Panc1 (cell line): ENCODE data around the gene SEL1L3. TPM values are rescaled to one million over a fixed set of nuclear protein-coding genes. Genes with fewer than 3 reads are reported as not detected.

Experiments
- ATAC-seq: fragments of 200-7000 bp; cut with Tn5 transposase; 2 replicates; pipeline ENCODE4 v1.9.1; 2020; ENCODE audit warnings: mild to moderate bottlenecking, moderate library complexity
- BruUV-seq: library from RNA; stranded (reverse); fragments of 400-500 nt; replicated peaks from 2 replicates; lab custom pipeline; 2021; lab: Mats Ljungman, UMichigan
- CTCF ChIA-PET: fragments of 300-600 bp; sonication (Branson Sonifier 250); formaldehyde crosslinking; loops from one replicate; lab custom pipeline; 2022; ENCODE audit warnings: antibody characterized with exemption; lab: Charles Lee
- POLR2A ChIA-PET: fragments of 300-600 bp; sonication (Branson Sonifier 250); formaldehyde crosslinking; loops from one replicate; lab custom pipeline; 2022; ENCODE audit warnings: antibody characterized with exemption; lab: Charles Lee
- DNase-seq: peaks from one replicate; pipeline ENCODE4 v3.0.0-alpha.2; 2010; ENCODE audit warnings: low read depth, low spot score
- H3K27ac ChIP-seq: 2 replicates; pipeline ENCODE4 v1.5.1; 2011; ENCODE audit warnings: mild to moderate bottlenecking, low read length, inconsistent platforms
- H3K27me3 ChIP-seq: fragments of 200-500 bp; sonication (Bioruptor generic); 2 replicates; pipeline ENCODE4 v1.6.0; 2014; ENCODE audit warnings: low read length, inconsistent platforms; ENCODE audit not compliant: control insufficient read depth, insufficient read depth
- H3K36me3 ChIP-seq: fragments of 200-500 bp; sonication (Bioruptor generic); 2 replicates; pipeline ENCODE4 v1.5.1; 2014; ENCODE audit warnings: inconsistent platforms, mild to moderate bottlenecking, low read length, moderate library complexity; ENCODE audit not compliant: control insufficient read depth, insufficient read depth
- H3K4me1 ChIP-seq: 2 replicates; pipeline ENCODE4 v1.5.1; 2011; ENCODE audit warnings: inconsistent platforms, mild to moderate bottlenecking, low read length, moderate library complexity; ENCODE audit not compliant: control insufficient read depth, insufficient read depth
- H3K4me3 ChIP-seq, 2 experiments: 2 replicates each; pipeline ENCODE4 v1.5.1; 2011 to 2012; ENCODE audit warnings: low read depth in 2 of 2, low read length in 2 of 2, mild to moderate bottlenecking in 2 of 2, inconsistent platforms in 1 of 2, moderate library complexity in 1 of 2
- H3K9me3 ChIP-seq: fragments of 200-500 bp; sonication (Bioruptor generic); 2 replicates; pipeline ENCODE4 v1.5.1; 2014; ENCODE audit warnings: low read depth, mild to moderate bottlenecking, inconsistent platforms, low read length, moderate library complexity; ENCODE audit not compliant: control insufficient read depth, insufficient read depth
- CTCF ChIP-seq: fragments of 450-650 bp; IDR thresholded peaks from 2 replicates; pipeline ENCODE4 v1.5.1; 2017; ENCODE audit warnings: mild to moderate bottlenecking
- POLR2AphosphoS5 ChIP-seq: IDR thresholded peaks from 2 replicates; pipeline ENCODE4 v1.6.1; 2012; ENCODE audit warnings: mild to moderate bottlenecking, low read depth, low read length, moderate library complexity
- SIN3A ChIP-seq: IDR thresholded peaks from 2 replicates; pipeline ENCODE4 v1.6.1; 2012; ENCODE audit warnings: low read depth, mild to moderate bottlenecking, low read length, moderate library complexity, borderline replicate concordance; ENCODE audit not compliant: insufficient read depth
- in situ Hi-C: cut with HindIII; loops from 2 replicates; pipeline ENCODE4 v1.10.0; 2016; ENCODE audit warnings: low sequenced_read_pairs, low pct_unique_long_range_greater_than_20kb
- intact Hi-C: fragments of 100-400 bp; cut with micrococcal nuclease; formaldehyde crosslinking; loops from one replicate; pipeline ENCODE4 v1.10.0; 2022; ENCODE audit not compliant: unreplicated experiment
- total RNA-seq: library from RNA; stranded (reverse); gene quantifications from one replicate; pipeline ENCODE4 v1.2.1, GENCODE V29; 2021; ENCODE audit not compliant: unreplicated experiment
- TF ChIP-seq, protein P1 (sequence below), 2 experiments: IDR thresholded peaks; 2 replicates each; pipeline ENCODE4 v1.6.1; 2011 to 2012; ENCODE audit warnings: low read depth in 2 of 2, control low read depth in 1 of 2, low read length in 1 of 2, mild to moderate bottlenecking in 1 of 2, moderate library complexity in 1 of 2; ENCODE audit not compliant: insufficient read depth in 1 of 2

The SEL1L3 gene
- total RNA-seq, 1 experiment from 2014 or later, result 1.1 TPM

DNA sequence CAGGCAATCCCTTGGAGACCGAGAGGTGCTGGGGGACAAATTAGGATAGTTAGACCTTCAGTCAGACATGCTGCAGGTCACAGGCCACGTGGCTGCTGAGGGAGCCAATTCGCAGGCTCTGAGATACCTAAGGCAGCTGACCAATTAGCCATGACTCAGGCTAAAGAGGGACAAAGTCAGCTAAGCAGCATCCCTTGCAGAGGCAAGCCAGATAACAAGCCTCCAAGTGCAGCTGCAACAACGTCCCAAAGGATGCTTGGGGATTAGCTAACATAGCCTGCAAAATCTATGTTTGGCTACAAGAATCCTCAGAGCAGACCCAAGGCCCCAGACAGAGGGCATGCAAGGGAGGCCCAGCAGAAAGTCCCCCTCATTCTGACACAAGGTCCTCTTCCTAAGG, 93.5 kb downstream of the SEL1L3 start:
- no peak for ATAC-seq
- H3K27me3 ChIP-seq, result no peaks in the 10 kb centered on the region; the same call in 1 of the 2 replicates
- CTCF ChIA-PET, result no interaction called here
- in situ Hi-C loops, result no loop called here
- no peaks in the 10 kb centered on the region for H3K4me1 ChIP-seq
- no peak overlapping the region for H3K4me3 ChIP-seq
- H3K27ac ChIP-seq, result no peak overlapping the region
- intact Hi-C loops, result no loop called here
- no peaks in the 10 kb centered on the region for H3K36me3 ChIP-seq
- POLR2A ChIA-PET, result no interaction called here
- DNase-seq, result no peak
- BruUV-seq, result no TSS peak
- no peak for TF ChIP-seq POLR2AphosphoS5
- no peaks in the 10 kb centered on the region for H3K9me3 ChIP-seq

- CTCF ChIA-PET, result interaction anchor here (0.7 to 1.4 kb wide), 4 partner anchors 13 to 328 kb away, joined by 3 to 4 read pairs (median 3); no protein-coding TSS in a partner anchor
- POLR2A ChIA-PET, result interaction anchor here (0.6 kb wide), 1 partner anchor 214 kb away, joined by 5 read pairs; no protein-coding TSS in a partner anchor
- Histone ChIP-seq H3K4me3 (no peak overlapping the region), H3K27me3 (no peaks in the 10 kb centered on the region), H3K9me3 (no peaks in the 10 kb centered on the region), H3K4me1 (no peaks in the 10 kb centered on the region), H3K27ac (no peak overlapping the region), H3K36me3 (no peaks in the 10 kb centered on the region)
- ATAC-seq, result peak; percentile 92
- peak; percentile 87 for TF ChIP-seq CTCF
- TF ChIP-seq SIN3A, result no peak
- no peak for TF ChIP-seq POLR2AphosphoS5
- peak; percentile 54 for DNase-seq
- in situ Hi-C loops (no loop called here), intact Hi-C loops (loop anchor here (1.0 kb wide), 1 partner anchor 327 kb away; no protein-coding TSS in a partner anchor)
- no TSS peak for BruUV-seq
Measured at GRCh38 chr4:25767877-25768725, 94.7 kb downstream of the SEL1L3 start.

GRCh38 chr4:25760518-25761157, 102.2 kb downstream of the SEL1L3 start:
- in situ Hi-C loops (no loop called here), intact Hi-C loops (no loop called here)
- no TSS peak for BruUV-seq
- ATAC-seq, result no peak
- Histone ChIP-seq H3K27ac (no peak overlapping the region), H3K4me1 (no peaks in the 10 kb centered on the region), H3K36me3 (no peaks in the 10 kb centered on the region), H3K27me3 (no peaks in the 10 kb centered on the region), H3K9me3 (no peaks in the 10 kb centered on the region), H3K4me3 (no peak overlapping the region)
- ChIA-PET CTCF (no interaction called here), POLR2A (no interaction called here)
- TF ChIP-seq, protein P1, sequence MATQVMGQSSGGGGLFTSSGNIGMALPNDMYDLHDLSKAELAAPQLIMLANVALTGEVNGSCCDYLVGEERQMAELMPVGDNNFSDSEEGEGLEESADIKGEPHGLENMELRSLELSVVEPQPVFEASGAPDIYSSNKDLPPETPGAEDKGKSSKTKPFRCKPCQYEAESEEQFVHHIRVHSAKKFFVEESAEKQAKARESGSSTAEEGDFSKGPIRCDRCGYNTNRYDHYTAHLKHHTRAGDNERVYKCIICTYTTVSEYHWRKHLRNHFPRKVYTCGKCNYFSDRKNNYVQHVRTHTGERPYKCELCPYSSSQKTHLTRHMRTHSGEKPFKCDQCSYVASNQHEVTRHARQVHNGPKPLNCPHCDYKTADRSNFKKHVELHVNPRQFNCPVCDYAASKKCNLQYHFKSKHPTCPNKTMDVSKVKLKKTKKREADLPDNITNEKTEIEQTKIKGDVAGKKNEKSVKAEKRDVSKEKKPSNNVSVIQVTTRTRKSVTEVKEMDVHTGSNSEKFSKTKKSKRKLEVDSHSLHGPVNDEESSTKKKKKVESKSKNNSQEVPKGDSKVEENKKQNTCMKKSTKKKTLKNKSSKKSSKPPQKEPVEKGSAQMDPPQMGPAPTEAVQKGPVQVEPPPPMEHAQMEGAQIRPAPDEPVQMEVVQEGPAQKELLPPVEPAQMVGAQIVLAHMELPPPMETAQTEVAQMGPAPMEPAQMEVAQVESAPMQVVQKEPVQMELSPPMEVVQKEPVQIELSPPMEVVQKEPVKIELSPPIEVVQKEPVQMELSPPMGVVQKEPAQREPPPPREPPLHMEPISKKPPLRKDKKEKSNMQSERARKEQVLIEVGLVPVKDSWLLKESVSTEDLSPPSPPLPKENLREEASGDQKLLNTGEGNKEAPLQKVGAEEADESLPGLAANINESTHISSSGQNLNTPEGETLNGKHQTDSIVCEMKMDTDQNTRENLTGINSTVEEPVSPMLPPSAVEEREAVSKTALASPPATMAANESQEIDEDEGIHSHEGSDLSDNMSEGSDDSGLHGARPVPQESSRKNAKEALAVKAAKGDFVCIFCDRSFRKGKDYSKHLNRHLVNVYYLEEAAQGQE (IDR thresholded peaks at IDR 0.05; ENCODE audit: insufficient read depth in 1 of 2, low read depth in 2 of 2, low read length in 1 of 2), result no peak
- TF ChIP-seq POLR2AphosphoS5, result no peak
- no peak for TF ChIP-seq SIN3A
- DNase-seq, result no peak
